ENCODE results near the gene TIGIT. TPM values are rescaled to one million over a fixed set of nuclear protein-coding genes. Genes with fewer than 3 reads are reported as not detected.

Gene TIGIT
- total and polyA plus RNA-seq, 2 donors (not counting 1 experiment from before 2014, with no cell fraction given), result 2.5 to 4.6 TPM

- Histone ChIP-seq H2AFZ (ENCODE audit: insufficient read depth, low read depth, low read length, poor library complexity, severe bottlenecking) (no peak overlapping the region), H3K36me3 (replicated peaks in 1 of 2; ENCODE audit: control extremely low read depth in 1 of 2, control insufficient read depth in 1 of 2, extremely low read depth in 1 of 2, insufficient read depth in 2 of 2, low read length in 1 of 2) (no peaks in the 10 kb centered on the region), H4K20me1 (ENCODE audit: control insufficient read depth, insufficient read depth, low read length, poor library complexity, severe bottlenecking) (no peaks in the 10 kb centered on the region), H3K27ac (ENCODE audit: low read length in 2 of 2) (no peak overlapping the region), H3K4me3 (ENCODE audit: control extremely low read depth in 1 of 5, extremely low read depth in 1 of 5, insufficient read depth in 1 of 5, low read depth in 2 of 5, low read length in 4 of 5) (no peak overlapping the region), H3K79me2 (ENCODE audit: control insufficient read depth, insufficient read depth, low read length) (no peaks in the 10 kb centered on the region), H3K9me3 (ENCODE audit: control extremely low read depth in 1 of 3, control insufficient read depth in 2 of 3, insufficient read depth in 1 of 3, low read length in 2 of 3) (no peaks in the 10 kb centered on the region), H3K9ac (ENCODE audit: low read length) (no peak overlapping the region), H3K4me1 (ENCODE audit: control insufficient read depth in 2 of 2, insufficient read depth in 2 of 2, low read length in 2 of 2) (peaks cover 11 to 12% of the 10 kb centered on the region in 2 donors), H3K4me2 (replicated peaks; ENCODE audit: low read depth, low read length, poor library complexity, severe bottlenecking) (no peak overlapping the region), H3K27me3 (replicated peaks in 1 of 4; ENCODE audit: control extremely low read depth in 1 of 4, control insufficient read depth in 3 of 4, insufficient read depth in 4 of 4, low read length in 3 of 4) (no peaks in the 10 kb centered on the region)
- ChIA-PET CTCF (interaction anchor here (0.5 to 3.4 kb wide), 18 partner anchors 8 to 792 kb away, joined by 3 to 40 read pairs (median 4); partner anchors contain the start of gene DRD3), POLR2A (no interaction called here)
- TF ChIP-seq, protein P1, sequence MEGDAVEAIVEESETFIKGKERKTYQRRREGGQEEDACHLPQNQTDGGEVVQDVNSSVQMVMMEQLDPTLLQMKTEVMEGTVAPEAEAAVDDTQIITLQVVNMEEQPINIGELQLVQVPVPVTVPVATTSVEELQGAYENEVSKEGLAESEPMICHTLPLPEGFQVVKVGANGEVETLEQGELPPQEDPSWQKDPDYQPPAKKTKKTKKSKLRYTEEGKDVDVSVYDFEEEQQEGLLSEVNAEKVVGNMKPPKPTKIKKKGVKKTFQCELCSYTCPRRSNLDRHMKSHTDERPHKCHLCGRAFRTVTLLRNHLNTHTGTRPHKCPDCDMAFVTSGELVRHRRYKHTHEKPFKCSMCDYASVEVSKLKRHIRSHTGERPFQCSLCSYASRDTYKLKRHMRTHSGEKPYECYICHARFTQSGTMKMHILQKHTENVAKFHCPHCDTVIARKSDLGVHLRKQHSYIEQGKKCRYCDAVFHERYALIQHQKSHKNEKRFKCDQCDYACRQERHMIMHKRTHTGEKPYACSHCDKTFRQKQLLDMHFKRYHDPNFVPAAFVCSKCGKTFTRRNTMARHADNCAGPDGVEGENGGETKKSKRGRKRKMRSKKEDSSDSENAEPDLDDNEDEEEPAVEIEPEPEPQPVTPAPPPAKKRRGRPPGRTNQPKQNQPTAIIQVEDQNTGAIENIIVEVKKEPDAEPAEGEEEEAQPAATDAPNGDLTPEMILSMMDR (IDR thresholded peaks at IDR 0.05), result peak; percentile 43
- no peak for TF ChIP-seq EZH2 (IDR thresholded peaks at IDR 0.05; ENCODE audit: borderline replicate concordance, insufficient read depth, low read depth, low read length, poor library complexity, severe bottlenecking)
- peak; percentile 62 for ATAC-seq (ENCODE audit: low read depth)
- H3K27ac Mint-ChIP-seq, result peak overlapping the region; percentile 10
- H3K9me3 Mint-ChIP-seq (ENCODE audit: insufficient read depth), result no peaks in the 10 kb centered on the region
- peaks cover 20% of the 10 kb centered on the region for H3K4me1 Mint-ChIP-seq
- no peak overlapping the region for H3K4me3 Mint-ChIP-seq
- 79% methylated on average over 12 of the region's 13 CpGs for WGBS (ENCODE audit: insufficient coverage)
- no peaks in the 10 kb centered on the region for H3K27me3 Mint-ChIP-seq
- intact Hi-C loops (cut with micrococcal nuclease), result loop anchor here (1.0 to 10.0 kb wide), 2 partner anchors 147 to 565 kb away; no protein-coding TSS in a partner anchor
- peak; percentile 42 for DNase-seq
Observed at GRCh38 chr3:114299421-114299820, 5.6 kb downstream of the TIGIT start.

GRCh38 chr3:114299941-114300624 lies 6.3 kb downstream of the TIGIT start:
- Mint-ChIP-seq H3K27me3 (no peaks in the 10 kb centered on the region), H3K4me1 (peaks cover 20% of the 10 kb centered on the region), H3K9me3 (ENCODE audit: insufficient read depth) (no peaks in the 10 kb centered on the region), H3K27ac (no peak overlapping the region), H3K4me3 (no peak overlapping the region)
- no peak overlapping the region for H2AFZ ChIP-seq (ENCODE audit: insufficient read depth, low read depth, low read length, poor library complexity, severe bottlenecking)
- ChIA-PET CTCF (interaction anchor here (0.6 to 3.4 kb wide), 17 partner anchors 8 to 791 kb away, joined by 3 to 40 read pairs (median 5); partner anchors contain the start of gene DRD3), POLR2A (no interaction called here)
- DNase-seq (no peak), ATAC-seq (ENCODE audit: low read depth) (no peak)
- H3K9me3 ChIP-seq (ENCODE audit: control extremely low read depth in 1 of 3, control insufficient read depth in 2 of 3, insufficient read depth in 1 of 3, low read length in 2 of 3), result no peaks in the 10 kb centered on the region
- H3K79me2 ChIP-seq (ENCODE audit: control insufficient read depth, insufficient read depth, low read length), result no peaks in the 10 kb centered on the region
- H3K4me2 ChIP-seq (replicated peaks; ENCODE audit: low read depth, low read length, poor library complexity, severe bottlenecking), result no peak overlapping the region
- H3K36me3 ChIP-seq (replicated peaks in 1 of 2; ENCODE audit: control extremely low read depth in 1 of 2, control insufficient read depth in 1 of 2, extremely low read depth in 1 of 2, insufficient read depth in 2 of 2, low read length in 1 of 2), result no peaks in the 10 kb centered on the region
- H3K27me3 ChIP-seq (replicated peaks in 1 of 4; ENCODE audit: control extremely low read depth in 1 of 4, control insufficient read depth in 3 of 4, insufficient read depth in 4 of 4, low read length in 3 of 4), result no peaks in the 10 kb centered on the region
- H4K20me1 ChIP-seq (ENCODE audit: control insufficient read depth, insufficient read depth, low read length, poor library complexity, severe bottlenecking), result no peaks in the 10 kb centered on the region
- no peak overlapping the region for H3K9ac ChIP-seq (ENCODE audit: low read length)
- no peak overlapping the region for H3K4me3 ChIP-seq (ENCODE audit: control extremely low read depth in 1 of 5, extremely low read depth in 1 of 5, insufficient read depth in 1 of 5, low read depth in 2 of 5, low read length in 4 of 5)
- peaks cover 11 to 12% of the 10 kb centered on the region in 2 donors for H3K4me1 ChIP-seq (ENCODE audit: control insufficient read depth in 2 of 2, insufficient read depth in 2 of 2, low read length in 2 of 2)
- no CpG with 5 or more reads among the region's 5 CpGs for WGBS (ENCODE audit: insufficient coverage)
- TF ChIP-seq, protein P1 (IDR thresholded peaks at IDR 0.05), result no peak
- TF ChIP-seq EZH2 (IDR thresholded peaks at IDR 0.05; ENCODE audit: borderline replicate concordance, insufficient read depth, low read depth, low read length, poor library complexity, severe bottlenecking), result no peak
- H3K27ac ChIP-seq (ENCODE audit: low read length in 2 of 2), result no peak overlapping the region
- intact Hi-C loops (cut with micrococcal nuclease), result loop anchor here (1.0 to 10.0 kb wide), 3 partner anchors 8 to 565 kb away; no protein-coding TSS in a partner anchor
